Breast epithelium (tissue), 4 donors: ENCODE results near the gene B4GALNT4. TPM values are rescaled to one million over a fixed set of nuclear protein-coding genes. Genes with fewer than 3 reads are reported as not detected.

Source experiments
- DNase-seq, 2 donors: peaks; one replicate each; pipeline ENCODE4 v3.0.0-alpha.2; 2019; ENCODE audit warnings: low spot score in 2 of 2
- H3K27ac ChIP-seq, 2 donors: fragments of 200-600 bp; sonication (generic) in 1 of 2; one replicate each; pipeline ENCODE4 v1.5.1; 2016 to 2019; ENCODE audit warnings: mild to moderate bottlenecking in 1 of 2
- H3K27me3 ChIP-seq, 2 donors: fragments of 200-600 bp; sonication (generic) in 1 of 2; one replicate each; pipeline versions ENCODE4 v1.5.1 to v1.6.0; 2017 to 2019; ENCODE audit warnings: control low read depth in 1 of 2, mild to moderate bottlenecking in 1 of 2
- H3K36me3 ChIP-seq: fragments of 200-600 bp; one replicate; pipeline ENCODE4 v1.5.1; 2019
- H3K4me1 ChIP-seq, 2 donors: fragments of 200-600 bp; sonication (generic); one replicate each; pipeline ENCODE4 v1.5.1; 2016 to 2019; ENCODE audit warnings: control low read depth in 1 of 2
- H3K4me3 ChIP-seq, 3 donors: fragments of 200-600 bp; sonication (generic); 1 replicate in 2 of 3; 2 replicates in 1 of 3; pipeline ENCODE4 v1.5.1; 2016 to 2019; ENCODE audit warnings: mild to moderate bottlenecking in 3 of 3, moderate library complexity in 2 of 3
- H3K9me3 ChIP-seq, 2 donors: fragments of 200-600 bp; sonication (generic) in 1 of 2; one replicate each; pipeline ENCODE4 v1.5.1; 2016 to 2019; ENCODE audit warnings: control low read depth in 1 of 2
- POLR2A ChIP-seq: fragments of 450-650 bp; IDR thresholded peaks from one replicate; pipeline ENCODE4 v1.6.1; 2016; ENCODE audit warnings: antibody characterized with exemption, mild to moderate bottlenecking, moderate library complexity
- POLR2AphosphoS5 ChIP-seq, 3 donors: sonication (generic); formaldehyde crosslinking; IDR thresholded peaks; one replicate each; pipeline ENCODE4 v1.6.1; 2017; ENCODE audit warnings: antibody characterized with exemption in 3 of 3
- intact Hi-C: fragments of 100-400 bp; cut with DNase I; formaldehyde crosslinking; loops from one replicate; pipeline ENCODE4 v1.15.1; 2023; ENCODE audit warnings: low total_unique reads
- total RNA-seq, 3 donors: library from RNA; depleted of rRNA; stranded (reverse); fragments of >200 nt; gene quantifications; one replicate each; pipeline ENCODE4 v1.1.0, GENCODE V29; 2016
- TF ChIP-seq, protein P1 (sequence below), 3 donors: fragments of 450-650 bp; IDR thresholded peaks; one replicate each; pipeline ENCODE4 v1.5.1; 2016 to 2017; ENCODE audit warnings: antibody characterized with exemption in 3 of 3, mild to moderate bottlenecking in 3 of 3, moderate library complexity in 3 of 3

The B4GALNT4 gene
- total RNA-seq, 3 donors from 2014 or later, result 0.48 to 11.3 (median 8.2) TPM

DNA sequence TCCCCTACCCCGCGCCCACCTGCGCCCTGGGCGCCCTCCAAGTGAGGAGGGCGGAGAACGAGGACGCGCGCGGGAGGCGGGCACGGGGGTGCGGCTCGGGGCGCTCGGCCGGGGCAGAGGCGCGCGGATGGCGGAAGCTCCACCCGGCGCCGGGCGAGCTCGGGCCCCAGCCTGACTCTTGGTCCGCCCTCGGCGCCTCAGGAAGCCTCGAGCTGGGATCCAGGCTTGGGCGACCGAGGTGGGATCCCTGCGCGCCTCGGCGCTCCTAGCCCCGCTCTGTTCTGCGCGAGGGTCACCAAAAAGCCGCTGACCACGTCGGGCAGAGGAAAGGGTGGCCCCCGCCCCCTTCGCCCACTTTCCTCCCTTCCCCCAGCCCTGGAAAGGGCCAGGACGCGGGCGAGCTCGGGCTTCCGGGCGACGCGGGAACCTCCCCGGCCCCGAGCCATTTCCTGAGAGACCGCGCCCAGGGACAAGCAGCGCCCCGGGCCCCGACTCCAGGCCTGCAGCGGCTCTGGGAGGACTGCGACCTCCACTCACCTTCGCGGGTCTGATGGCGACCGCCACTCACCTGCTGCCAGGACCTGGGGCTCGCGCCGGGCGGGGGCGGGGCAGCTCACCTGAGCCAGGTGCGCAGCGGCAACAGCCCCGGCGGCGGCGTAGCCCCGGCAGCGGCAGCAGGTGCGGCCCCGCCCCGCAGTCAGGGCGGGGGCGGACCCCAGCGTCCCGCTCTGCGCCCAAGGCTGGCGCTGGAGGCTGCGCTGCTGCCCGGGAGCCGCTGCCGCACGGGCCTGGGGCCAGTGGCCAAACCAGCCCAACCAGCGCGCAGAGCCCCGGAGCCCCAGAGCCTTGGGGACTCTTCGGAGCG, 47.7 kb downstream of the B4GALNT4 start:
- peak overlapping the region; percentile 63 to 86 for H3K27ac ChIP-seq
- H3K4me3 ChIP-seq, result peak overlapping the region; percentile 42 to 75 (median 65)
- no peak for DNase-seq
- peaks cover 0 to 8% of the 10 kb centered on the region in 2 donors for H3K4me1 ChIP-seq
- no peaks in the 10 kb centered on the region for H3K9me3 ChIP-seq
- intact Hi-C loops, result loop anchor here (5.0 kb wide), 1 partner anchor 1285 kb away; no protein-coding TSS in a partner anchor
- TF ChIP-seq POLR2AphosphoS5 (IDR thresholded peaks at IDR 0.05), result peak in 1 of 3 donors; percentile 9
- TF ChIP-seq, protein P1, sequence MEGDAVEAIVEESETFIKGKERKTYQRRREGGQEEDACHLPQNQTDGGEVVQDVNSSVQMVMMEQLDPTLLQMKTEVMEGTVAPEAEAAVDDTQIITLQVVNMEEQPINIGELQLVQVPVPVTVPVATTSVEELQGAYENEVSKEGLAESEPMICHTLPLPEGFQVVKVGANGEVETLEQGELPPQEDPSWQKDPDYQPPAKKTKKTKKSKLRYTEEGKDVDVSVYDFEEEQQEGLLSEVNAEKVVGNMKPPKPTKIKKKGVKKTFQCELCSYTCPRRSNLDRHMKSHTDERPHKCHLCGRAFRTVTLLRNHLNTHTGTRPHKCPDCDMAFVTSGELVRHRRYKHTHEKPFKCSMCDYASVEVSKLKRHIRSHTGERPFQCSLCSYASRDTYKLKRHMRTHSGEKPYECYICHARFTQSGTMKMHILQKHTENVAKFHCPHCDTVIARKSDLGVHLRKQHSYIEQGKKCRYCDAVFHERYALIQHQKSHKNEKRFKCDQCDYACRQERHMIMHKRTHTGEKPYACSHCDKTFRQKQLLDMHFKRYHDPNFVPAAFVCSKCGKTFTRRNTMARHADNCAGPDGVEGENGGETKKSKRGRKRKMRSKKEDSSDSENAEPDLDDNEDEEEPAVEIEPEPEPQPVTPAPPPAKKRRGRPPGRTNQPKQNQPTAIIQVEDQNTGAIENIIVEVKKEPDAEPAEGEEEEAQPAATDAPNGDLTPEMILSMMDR (IDR thresholded peaks at IDR 0.05), result no peak
- H3K36me3 ChIP-seq, result no peaks in the 10 kb centered on the region
- peaks cover 0 to 3% of the 10 kb centered on the region in 2 donors for H3K27me3 ChIP-seq

DNA sequence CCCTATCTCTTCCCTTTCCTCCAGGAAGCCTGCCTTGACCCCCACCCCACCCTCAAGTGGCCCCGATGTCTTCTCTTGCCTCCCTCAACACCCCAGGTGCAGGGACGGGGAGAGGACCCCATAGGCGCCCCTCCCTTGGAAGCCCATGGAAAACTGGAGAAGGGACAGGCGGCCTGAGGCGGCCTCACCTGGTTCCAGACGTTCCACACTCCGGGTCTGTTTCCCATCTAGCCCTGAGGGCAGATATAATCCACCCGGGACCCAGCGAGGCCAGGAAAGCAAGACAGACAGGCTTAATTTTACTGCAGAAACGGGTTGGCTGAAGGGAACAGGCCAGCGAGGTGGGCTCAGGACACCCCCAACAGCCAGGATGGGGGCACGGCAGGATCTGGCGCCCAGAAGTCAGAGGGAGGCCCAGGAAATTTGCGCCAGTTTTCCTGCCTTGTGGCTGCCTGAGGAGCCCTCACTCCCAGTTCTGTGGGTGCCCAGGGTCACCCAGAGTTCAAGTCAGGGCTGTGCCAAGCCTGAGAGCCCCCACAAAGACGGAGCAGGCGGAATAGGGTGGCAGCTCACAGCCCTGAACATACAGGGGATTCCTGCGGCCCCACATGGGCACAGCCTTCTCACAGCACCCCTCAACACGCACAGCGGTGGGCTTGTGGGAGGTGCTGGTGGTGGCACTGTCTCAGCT, 48.5 kb downstream of the B4GALNT4 start:
- peaks cover 0 to 8% of the 10 kb centered on the region in 2 donors for H3K4me1 ChIP-seq
- peak overlapping the region; percentile 42 to 75 (median 65) for H3K4me3 ChIP-seq
- peaks cover 0 to 3% of the 10 kb centered on the region in 2 donors for H3K27me3 ChIP-seq
- intact Hi-C loops, result loop anchor here (5.0 kb wide), 1 partner anchor 1285 kb away; no protein-coding TSS in a partner anchor
- H3K27ac ChIP-seq, result peak overlapping the region; percentile 63 to 86
- H3K9me3 ChIP-seq, result no peaks in the 10 kb centered on the region
- TF ChIP-seq, protein P1 (IDR thresholded peaks at IDR 0.05), result no peak
- TF ChIP-seq POLR2A (no peak), POLR2AphosphoS5 (IDR thresholded peaks at IDR 0.05) (no peak)
- DNase-seq, result no peak
- no peaks in the 10 kb centered on the region for H3K36me3 ChIP-seq

DNA sequence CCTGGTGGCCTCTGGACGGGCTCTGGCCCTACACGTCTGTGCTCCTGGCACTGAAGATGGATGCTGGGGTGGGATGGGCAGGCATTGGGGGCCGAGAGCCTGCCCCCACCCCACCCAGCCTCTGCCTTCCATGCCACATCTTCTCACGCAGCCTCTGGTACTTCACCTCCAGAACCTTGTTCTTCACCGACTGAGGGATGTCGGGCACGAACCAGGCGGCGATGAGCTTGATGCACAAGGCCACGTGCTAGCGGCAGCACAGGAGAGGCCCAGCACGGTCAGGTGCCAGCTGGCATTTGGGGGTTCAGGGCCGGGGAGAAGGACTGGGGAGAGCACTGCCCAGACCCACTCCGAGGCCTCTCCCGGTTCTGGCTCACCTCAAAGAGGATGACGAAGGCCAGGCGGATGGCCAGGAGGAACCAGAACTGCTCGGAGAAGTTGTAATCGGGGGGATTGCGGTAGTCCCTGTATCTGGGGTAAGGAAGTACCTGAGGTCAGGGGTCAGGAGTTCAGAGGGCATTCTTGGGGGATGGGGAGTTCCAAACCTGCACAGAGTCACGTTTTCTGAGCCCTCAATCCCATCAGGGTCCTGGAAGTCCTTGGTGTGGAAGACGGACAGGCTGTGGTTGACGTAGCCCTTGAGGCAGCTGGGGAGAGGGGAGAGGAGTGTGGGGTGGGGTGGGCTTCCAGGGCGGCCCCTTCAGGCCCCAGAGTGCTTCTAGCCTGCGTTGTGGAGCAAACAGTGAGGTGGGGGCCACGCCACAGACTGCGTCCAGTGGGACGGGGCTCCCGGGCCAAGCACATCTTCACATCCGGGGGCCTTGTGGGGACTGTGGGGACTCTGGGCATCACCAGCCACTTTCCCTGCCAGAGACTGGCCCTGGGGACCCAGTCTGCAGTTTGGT, 49.3 kb downstream of the B4GALNT4 start:
- H3K9me3 ChIP-seq, result no peaks in the 10 kb centered on the region
- H3K4me3 ChIP-seq, result no peak overlapping the region
- H3K36me3 ChIP-seq, result no peaks in the 10 kb centered on the region
- no peak for TF ChIP-seq POLR2A
- TF ChIP-seq, protein P1 (IDR thresholded peaks at IDR 0.05), result no peak
- no peak for TF ChIP-seq POLR2AphosphoS5 (IDR thresholded peaks at IDR 0.05)
- H3K4me1 ChIP-seq, result peaks cover 0 to 8% of the 10 kb centered on the region in 2 donors
- H3K27me3 ChIP-seq, result peaks cover 0 to 3% of the 10 kb centered on the region in 2 donors
- DNase-seq, result no peak
- intact Hi-C loops, result loop anchor here (5.0 kb wide), 1 partner anchor 1284 kb away; no protein-coding TSS in a partner anchor
- H3K27ac ChIP-seq, result no peak overlapping the region

DNA sequence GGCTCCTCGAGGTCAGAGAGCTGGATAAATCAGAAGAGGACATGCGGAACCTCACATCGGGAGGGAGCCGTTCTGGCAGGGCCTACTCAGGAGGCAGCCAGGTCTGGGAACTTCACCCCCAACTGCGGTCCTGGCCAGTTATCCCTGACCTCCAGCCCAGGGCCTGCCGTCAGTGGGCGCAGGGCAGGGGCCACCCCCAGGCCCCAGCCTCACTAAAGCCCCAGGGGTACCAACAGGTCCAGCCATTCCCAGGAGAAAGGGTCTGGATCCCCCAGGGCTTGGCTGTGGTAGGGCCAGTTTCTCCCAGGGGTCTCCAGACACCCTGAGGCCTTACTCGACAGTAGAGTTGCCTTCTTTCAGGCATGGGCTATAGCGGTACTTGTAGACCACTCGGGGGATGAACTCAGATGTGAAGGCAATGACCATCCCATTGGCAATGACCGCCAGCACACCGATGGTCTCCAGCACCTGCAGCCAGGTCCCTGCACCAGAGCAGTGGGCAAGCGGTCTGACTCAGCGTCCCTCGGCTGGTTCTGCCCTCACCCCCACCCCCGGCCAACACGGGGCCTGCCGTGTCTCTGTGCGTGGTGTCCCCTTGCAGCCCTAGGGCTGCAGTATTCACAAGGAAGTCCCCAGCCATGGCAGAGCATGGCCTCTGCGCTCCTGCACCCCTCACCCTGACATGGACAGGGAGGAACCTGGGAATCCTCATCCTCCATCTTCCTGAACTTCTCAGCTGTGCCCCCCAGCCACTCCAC, 50.1 kb downstream of the B4GALNT4 start:
- no peak for DNase-seq
- Histone ChIP-seq H3K4me3 (no peak overlapping the region), H3K9me3 (no peaks in the 10 kb centered on the region), H3K4me1 (peaks cover 0 to 8% of the 10 kb centered on the region in 2 donors), H3K36me3 (no peaks in the 10 kb centered on the region), H3K27ac (no peak overlapping the region), H3K27me3 (peaks cover 0 to 3% of the 10 kb centered on the region in 2 donors)
- intact Hi-C loops, result loop anchor here (5.0 kb wide), 2 partner anchors 1283 to 1733 kb away; no protein-coding TSS in a partner anchor
- TF ChIP-seq POLR2A, result no peak
- TF ChIP-seq, protein P1 (IDR thresholded peaks at IDR 0.05), result no peak
- TF ChIP-seq POLR2AphosphoS5 (IDR thresholded peaks at IDR 0.05), result no peak
